H1 (cell line): ENCODE data around the gene EEF1A2. TPM values are rescaled to one million over a fixed set of nuclear protein-coding genes. Genes with fewer than 3 reads are reported as not detected.

Experiments
- CTCF ChIA-PET: fragments of 300-600 bp; sonication (Branson Sonifier 250); formaldehyde crosslinking; loops from one replicate; lab custom pipeline; 2021; ENCODE audit not compliant: partially characterized antibody; lab: Charles Lee
- POLR2A ChIA-PET: fragments of 300-600 bp; sonication (Branson Sonifier 250); formaldehyde crosslinking; loops from one replicate; lab custom pipeline; 2021; ENCODE audit warnings: inconsistent platforms; ENCODE audit not compliant: partially characterized antibody; lab: Charles Lee
- DNase-seq, 2 experiments: peaks; one replicate each; pipeline versions ENCODE4 v3.0.0 to v3.0.0-alpha.2; 2010 to 2022; ENCODE audit warnings: low spot score in 2 of 2, low read depth in 1 of 2, mixed read lengths in 1 of 2
- FAIRE-seq: peaks from 2 replicates; lab custom pipeline; 2011; peaks lifted over from hg19 to GRCh38; lab: Jason Lieb, UNC
- H2AFZ ChIP-seq: 2 replicates; pipeline ENCODE4 v1.8.1; 2012; ENCODE audit warnings: low read length, inconsistent platforms
- H2AK5ac ChIP-seq: 2 replicates; pipeline ENCODE4 v1.6.1; 2013; ENCODE audit warnings: low read depth, low read length
- H2BK120ac ChIP-seq: replicated peaks from 2 replicates; pipeline ENCODE3; 2013; ENCODE audit warnings: low read depth, low read length, inconsistent platforms
- H2BK12ac ChIP-seq: 2 replicates; pipeline ENCODE4 v1.6.1; 2013; ENCODE audit warnings: low read depth, low read length
- H2BK15ac ChIP-seq: 2 replicates; pipeline ENCODE4 v1.6.1; 2013; ENCODE audit warnings: low read length
- H2BK20ac ChIP-seq: 2 replicates; pipeline ENCODE4 v1.6.1; 2013; ENCODE audit warnings: low read length
- H2BK5ac ChIP-seq: 2 replicates; pipeline ENCODE4 v1.6.1; 2013; ENCODE audit warnings: low read depth, low read length
- H3K14ac ChIP-seq: 2 replicates; pipeline ENCODE4 v1.6.1; 2013; ENCODE audit warnings: inconsistent platforms; ENCODE audit not compliant: insufficient read length
- H3K18ac ChIP-seq: 2 replicates; pipeline ENCODE4 v1.6.1; 2013; ENCODE audit warnings: low read length; ENCODE audit errors: extremely low read depth
- H3K23ac ChIP-seq: 2 replicates; pipeline ENCODE4 v1.6.1; 2013; ENCODE audit warnings: inconsistent platforms; ENCODE audit not compliant: insufficient read length
- H3K23me2 ChIP-seq: 2 replicates; pipeline ENCODE4 v1.6.1; 2013; ENCODE audit warnings: low read depth, low read length
- H3K27ac ChIP-seq: 2 replicates; pipeline ENCODE4 v1.6.1; 2011; ENCODE audit warnings: low read depth, low read length, inconsistent platforms
- H3K27me3 ChIP-seq, 4 experiments: replicated peaks in 1 of 4; 1 replicate in 1 of 4; 2 replicates in 3 of 4; pipeline versions ENCODE4 v1.6.1 to v1.8.1; 2011 to 2013; ENCODE audit warnings: low read length in 3 of 4, mild to moderate bottlenecking in 3 of 4, inconsistent platforms in 2 of 4, mixed read lengths in 2 of 4, moderate library complexity in 1 of 4; ENCODE audit not compliant: control insufficient read depth in 3 of 4, insufficient read depth in 3 of 4; ENCODE audit errors: extremely low read depth in 1 of 4
- H3K36me3 ChIP-seq, 4 experiments: 2 replicates each; pipeline versions ENCODE4 v1.6.1 to v1.8.1; 2011 to 2013; ENCODE audit warnings: mild to moderate bottlenecking in 4 of 4, low read length in 3 of 4, moderate library complexity in 2 of 4, control low read depth in 1 of 4, inconsistent platforms in 1 of 4; ENCODE audit not compliant: insufficient read depth in 4 of 4, control insufficient read depth in 2 of 4
- H3K4ac ChIP-seq: replicated peaks from 2 replicates; pipeline ENCODE3; 2013; ENCODE audit warnings: low read length, low read depth, mixed read lengths, inconsistent platforms; ENCODE audit not compliant: insufficient read length
- H3K4me1 ChIP-seq, 4 experiments: replicated peaks in 1 of 4; 1 replicate in 1 of 4; 2 replicates in 3 of 4; pipeline versions ENCODE4 v1.6.1 to v1.8.1; 2011 to 2013; ENCODE audit warnings: low read length in 3 of 4, inconsistent platforms in 2 of 4, mixed read lengths in 1 of 4; ENCODE audit not compliant: insufficient read depth in 4 of 4, control insufficient read depth in 3 of 4
- H3K4me2 ChIP-seq, 2 experiments: 2 replicates each; pipeline versions ENCODE4 v1.6.1 to v1.8.1; 2011 to 2013; ENCODE audit warnings: low read depth in 2 of 2, low read length in 2 of 2, control low read depth in 1 of 2, inconsistent platforms in 1 of 2, mild to moderate bottlenecking in 1 of 2; ENCODE audit not compliant: insufficient read depth in 1 of 2
- H3K4me3 ChIP-seq, 4 experiments: fragments of 200-600, 300-600 bp in 1 of 4; sonication (generic), shearing (Covaris generic), sonication (Bioruptor Twin) in 1 of 4; 2 replicates each; pipeline versions ENCODE4 v1.5.1 to v1.8.1; 2011 to 2016; ENCODE audit warnings: low read length in 4 of 4, low read depth in 3 of 4, control low read depth in 2 of 4, inconsistent platforms in 2 of 4, mild to moderate bottlenecking in 2 of 4, mixed read lengths in 1 of 4, moderate library complexity in 1 of 4; ENCODE audit not compliant: insufficient read depth in 2 of 4; ENCODE audit errors: extremely low read depth in 1 of 4
- H3K56ac ChIP-seq: replicated peaks from 2 replicates; pipeline ENCODE3; 2013; ENCODE audit warnings: low read depth, mild to moderate bottlenecking, mixed read lengths, low read length, inconsistent platforms; ENCODE audit not compliant: insufficient read length
- H3K79me1 ChIP-seq: 2 replicates; pipeline ENCODE4 v1.6.1; 2013; ENCODE audit warnings: low read depth, low read length, control low read depth
- H3K79me2 ChIP-seq, 2 experiments: 2 replicates each; pipeline versions ENCODE4 v1.6.1 to v1.8.1; 2012 to 2013; ENCODE audit warnings: low read length in 2 of 2, mild to moderate bottlenecking in 2 of 2, inconsistent platforms in 1 of 2; ENCODE audit not compliant: insufficient read depth in 2 of 2, control insufficient read depth in 1 of 2
- H3K9ac ChIP-seq, 4 experiments: replicated peaks in 1 of 4; 1 replicate in 1 of 4; 2 replicates in 3 of 4; pipeline versions ENCODE4 v1.6.1 to v1.8.1; 2011 to 2013; ENCODE audit warnings: low read depth in 3 of 4, low read length in 3 of 4, control low read depth in 2 of 4, mild to moderate bottlenecking in 2 of 4, moderate library complexity in 2 of 4, inconsistent platforms in 1 of 4; ENCODE audit errors: extremely low read depth in 1 of 4
- H3K9me3 ChIP-seq, 2 experiments: 2 replicates each; pipeline versions ENCODE4 v1.6.1 to v1.8.1; 2012 to 2013; ENCODE audit warnings: mild to moderate bottlenecking in 2 of 2, moderate library complexity in 2 of 2, control low read depth in 1 of 2, inconsistent platforms in 1 of 2, low read depth in 1 of 2, low read length in 1 of 2, mixed read lengths in 1 of 2; ENCODE audit not compliant: insufficient read depth in 2 of 2
- H4K20me1 ChIP-seq, 2 experiments: replicated peaks in 1 of 2; 2 replicates each; pipeline versions ENCODE3 to v1.8.1; 2011 to 2013; ENCODE audit warnings: inconsistent platforms in 2 of 2, low read length in 2 of 2, mild to moderate bottlenecking in 1 of 2; ENCODE audit not compliant: insufficient read depth in 2 of 2, control insufficient read depth in 1 of 2
- H4K5ac ChIP-seq: 2 replicates; pipeline ENCODE4 v1.6.1; 2013; ENCODE audit warnings: low read length, low read depth, mixed read lengths, inconsistent platforms; ENCODE audit not compliant: insufficient read length
- H4K8ac ChIP-seq: 2 replicates; pipeline ENCODE4 v1.8.0; 2013; ENCODE audit warnings: mild to moderate bottlenecking, moderate library complexity, low read length, inconsistent platforms; ENCODE audit not compliant: insufficient read depth; ENCODE audit errors: extremely low read depth
- H4K91ac ChIP-seq: replicated peaks from 2 replicates; pipeline ENCODE3; 2013; ENCODE audit warnings: low read length, mixed read lengths, inconsistent platforms; ENCODE audit not compliant: insufficient read length
- SIX5 ChIP-seq: IDR thresholded peaks from 2 replicates; pipeline ENCODE4 v1.6.1; 2011; ENCODE audit warnings: mild to moderate bottlenecking, low read depth, low read length
- WGBS, 2 experiments: shearing (Covaris generic) in 1 of 2; methylation state at CpG; one replicate each; pipeline versions ENCODE4 v1.1.6 to v1.1.7; 2013 to 2015; ENCODE audit warnings: low lambda C conversion rate in 2 of 2, mixed read lengths in 2 of 2, inconsistent platforms in 1 of 2, low coverage in 1 of 2, missing lambda C conversion rate in 1 of 2; ENCODE audit not compliant: insufficient replicate concordance in 2 of 2, insufficient coverage in 1 of 2, insufficient read length in 1 of 2; ENCODE audit errors: extremely low coverage in 1 of 2, missing lambda C conversion rate in 1 of 2; 5-methylcytosine and 5-hydroxymethylcytosine counted together
- polyA plus RNA-seq, 7 experiments: library from polyadenylated mRNA; depleted of rRNA in 3 of 7; stranded (reverse) in 5 of 7; unstranded in 2 of 7; fragments of >200 nt in 5 of 7; fragments of 200-250 nt in 2 of 7; gene quantifications; 1 replicate in 5 of 7; 2 replicates in 1 of 7; 4 replicates in 1 of 7; pipeline versions ENCODE4 v1.2.1 to v1.2.3, GENCODE V29; 2011 to 2013; ENCODE audit warnings: missing spikeins in 2 of 7, mixed read lengths in 2 of 7
- total RNA-seq: library from RNA; stranded (reverse); fragmentation: NEBNext Ultra II Directional; extraction: Animal tissue kit (Norgen Biotek cat#: 25700); gene quantifications from 2 replicates; pipeline ENCODE4 v1.2.1, GENCODE V29; 2021

The EEF1A2 gene
- total and polyA plus RNA-seq, 2 of the 8 experiments (the other 6 are each of a cell fraction or from before 2014, with no cell fraction given), result 7.4 to 25.8 TPM

DNA sequence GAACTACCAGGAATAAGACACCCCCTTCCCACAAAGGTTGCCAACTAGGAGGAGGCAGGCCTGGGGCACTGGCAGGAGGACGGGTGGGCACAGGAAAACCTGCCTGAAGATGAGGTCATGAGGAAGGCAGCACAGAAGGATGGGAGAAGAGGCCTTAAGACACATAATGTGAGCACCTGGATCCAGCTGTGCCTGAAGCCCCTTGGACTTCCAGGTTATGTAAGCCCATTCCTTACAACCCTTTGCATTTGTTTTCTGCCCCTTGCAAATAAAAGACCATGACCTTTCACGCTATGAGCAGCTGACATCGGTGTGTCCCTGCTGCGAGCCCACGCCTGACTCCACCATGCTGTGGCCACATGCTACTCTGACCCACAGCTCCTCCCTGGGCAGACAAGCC lies 49.9 kb downstream of the EEF1A2 start:
- H2BK20ac ChIP-seq, result no peak overlapping the region
- no peak overlapping the region for H3K4me3 ChIP-seq
- H2AFZ ChIP-seq, result no peak overlapping the region
- no peak overlapping the region for H2BK12ac ChIP-seq
- no peak overlapping the region for H3K27ac ChIP-seq
- no peaks in the 10 kb centered on the region for H3K9me3 ChIP-seq
- 0 out of 2 replicates have a peak overlapping the region, but pooled peaks have one; percentile 24 for H2AK5ac ChIP-seq
- 92% methylated on average over 5 of the region's 5 CpGs; no CpG with 5 or more reads in 1 of the 2 experiments for WGBS, 2 experiments
- ChIA-PET CTCF (interaction anchor here (0.9 to 2.0 kb wide), 5 partner anchors 15 to 226 kb away, joined by 3 to 6 read pairs (median 4); no protein-coding TSS in a partner anchor), POLR2A (interaction anchor here (0.6 kb wide), 1 partner anchor 196 kb away, joined by 3 read pairs; no protein-coding TSS in a partner anchor)
- H3K18ac ChIP-seq, result no peak overlapping the region
- no peak overlapping the region for H3K23ac ChIP-seq
- no peak overlapping the region for H3K4ac ChIP-seq
- no peak overlapping the region for H3K14ac ChIP-seq
- no peak overlapping the region for H3K9ac ChIP-seq
- TF ChIP-seq SIX5, result no peak
- no peaks in the 10 kb centered on the region for H3K27me3 ChIP-seq
- H4K20me1 ChIP-seq, result peaks cover 0 to 22% of the 10 kb centered on the region in 2 experiments
- H3K56ac ChIP-seq, result no peak overlapping the region
- peaks cover 0 to 37% of the 10 kb centered on the region in 2 experiments; a peak in 2 of 4 replicates for H3K79me2 ChIP-seq
- no peak overlapping the region; the same call in 1 of the 2 replicates for H4K8ac ChIP-seq
- H2BK5ac ChIP-seq, result no peak overlapping the region; the same call in 1 of the 2 replicates
- H2BK15ac ChIP-seq, result no peak overlapping the region
- no peak overlapping the region for H4K91ac ChIP-seq
- DNase-seq (no peak), FAIRE-seq (no peak)
- peaks cover 0 to 21% (median 12%) of the 10 kb centered on the region in 4 experiments; a peak in 5 of 7 replicates for H3K4me1 ChIP-seq
- peaks cover 24% of the 10 kb centered on the region for H3K79me1 ChIP-seq
- H3K4me2 ChIP-seq, result no peak overlapping the region
- H3K23me2 ChIP-seq, result no peaks in the 10 kb centered on the region
- H2BK120ac ChIP-seq, result no peak overlapping the region
- no peak overlapping the region for H4K5ac ChIP-seq
- no peaks in the 10 kb centered on the region for H3K36me3 ChIP-seq
